Upper lobe of right lung (tissue), 1 donor: ENCODE measurements around the gene PCSK5. TPM values are rescaled to one million over a fixed set of nuclear protein-coding genes. Genes with fewer than 3 reads are reported as not detected.

ENCODE experiments used
- ATAC-seq: fragments of 200-7000 bp; cut with Tn5 transposase; one replicate; pipeline ENCODE4 v1.9.1; 2020; ENCODE audit warnings: mild to moderate bottlenecking, moderate library complexity
- DNase-seq: peaks from one replicate; pipeline ENCODE4 v3.0.0-alpha.2; 2020
- H3K27ac ChIP-seq: fragments of 200-600 bp; one replicate; pipeline ENCODE4 v1.8.0; 2022
- H3K27me3 ChIP-seq: fragments of 200-600 bp; one replicate; pipeline ENCODE4 v1.8.0; 2022; ENCODE audit warnings: mild to moderate bottlenecking
- H3K36me3 ChIP-seq: fragments of 200-600 bp; one replicate; pipeline ENCODE4 v1.8.0; 2022
- H3K4me1 ChIP-seq: fragments of 200-600 bp; one replicate; pipeline ENCODE4 v1.8.0; 2022
- H3K4me3 ChIP-seq: fragments of 200-600 bp; one replicate; pipeline ENCODE4 v1.8.0; 2022; ENCODE audit warnings: mild to moderate bottlenecking
- H3K9me3 ChIP-seq: fragments of 200-600 bp; one replicate; pipeline ENCODE4 v1.8.0; 2022
- CTCF ChIP-seq: fragments of 200-600 bp; IDR thresholded peaks from one replicate; pipeline ENCODE4 v1.8.0; 2022; ENCODE audit warnings: antibody characterized with exemption
- intact Hi-C: fragments of 100-400 bp; cut with DNase I; formaldehyde crosslinking; loops from one replicate; pipeline ENCODE4 v1.11.0; 2022
- total RNA-seq: library from RNA; stranded (reverse); fragmentation: NEBNext Ultra II Directional; extraction: Animal tissue kit (Norgen Biotek cat#: 25700); gene quantifications from one replicate; pipeline ENCODE4 v1.2.1, GENCODE V29; 2021
- donor health status: DM: no; HTN: yes; CAD: no; lungs with severe emphysema.

The PCSK5 gene
- total RNA-seq, 1 donor from 2014 or later = 18.1 TPM

- no peaks in the 10 kb centered on the region for H3K27me3 ChIP-seq
- H3K27ac ChIP-seq = no peak overlapping the region
Measured at GRCh38 chr9:76200315-76200714, 309.8 kb downstream of the PCSK5 start.

GRCh38 chr9:76200745-76201144 lies 310.3 kb downstream of the PCSK5 start:
- no peak for DNase-seq
- Histone ChIP-seq H3K9me3 (no peaks in the 10 kb centered on the region), H3K4me1 (peaks cover 11% of the 10 kb centered on the region), H3K27ac (no peak overlapping the region), H3K27me3 (no peaks in the 10 kb centered on the region), H3K36me3 (no peaks in the 10 kb centered on the region), H3K4me3 (no peak overlapping the region)
- ATAC-seq = no peak
- intact Hi-C loops = no loop called here
- TF ChIP-seq CTCF = no peak

More at GRCh38 chr9:76200315-76200714, 309.8 kb downstream of the PCSK5 start:
- no peak for DNase-seq
- Histone ChIP-seq H3K9me3 (no peaks in the 10 kb centered on the region), H3K36me3 (no peaks in the 10 kb centered on the region), H3K4me1 (peaks cover 11% of the 10 kb centered on the region), H3K4me3 (no peak overlapping the region)
- TF ChIP-seq CTCF = no peak
- ATAC-seq = no peak
- intact Hi-C loops = no loop called here

- H3K4me1 ChIP-seq = peaks cover 11% of the 10 kb centered on the region
- intact Hi-C loops = no loop called here
- no peaks in the 10 kb centered on the region for H3K36me3 ChIP-seq
- no peak for TF ChIP-seq CTCF
- H3K9me3 ChIP-seq = no peaks in the 10 kb centered on the region
- ATAC-seq (peak; percentile 75), DNase-seq (peak; percentile 76)
- no peak overlapping the region for H3K27ac ChIP-seq
- no peaks in the 10 kb centered on the region for H3K27me3 ChIP-seq
- H3K4me3 ChIP-seq = no peak overlapping the region
Measured at GRCh38 chr9:76203373-76203772, 312.9 kb downstream of the PCSK5 start.

GRCh38 chr9:76206821-76207220 lies 316.3 kb downstream of the PCSK5 start:
- TF ChIP-seq CTCF = no peak
- ATAC-seq (no peak), DNase-seq (no peak)
- intact Hi-C loops = no loop called here
- Histone ChIP-seq H3K4me3 (no peak overlapping the region), H3K4me1 (peaks cover 4% of the 10 kb centered on the region), H3K9me3 (no peaks in the 10 kb centered on the region), H3K27ac (no peak overlapping the region), H3K27me3 (no peaks in the 10 kb centered on the region), H3K36me3 (no peaks in the 10 kb centered on the region)

- intact Hi-C loops = no loop called here
- ATAC-seq = no peak
- no peak for TF ChIP-seq CTCF
Measured at GRCh38 chr9:76213751-76214150, 323.3 kb downstream of the PCSK5 start.

GRCh38 chr9:76215066-76215465 lies 324.6 kb downstream of the PCSK5 start:
- H3K27ac ChIP-seq = no peak overlapping the region
- H3K9me3 ChIP-seq = no peaks in the 10 kb centered on the region
- intact Hi-C loops = no loop called here
- DNase-seq = no peak
- no peaks in the 10 kb centered on the region for H3K36me3 ChIP-seq
- no peak overlapping the region for H3K4me3 ChIP-seq
- TF ChIP-seq CTCF = no peak
- H3K4me1 ChIP-seq = no peaks in the 10 kb centered on the region
- no peaks in the 10 kb centered on the region for H3K27me3 ChIP-seq
- no peak for ATAC-seq

More at GRCh38 chr9:76213751-76214150, 323.3 kb downstream of the PCSK5 start:
- H3K27me3 ChIP-seq = no peaks in the 10 kb centered on the region
- no peak for DNase-seq
- no peaks in the 10 kb centered on the region for H3K9me3 ChIP-seq
- H3K36me3 ChIP-seq = no peaks in the 10 kb centered on the region
- no peak overlapping the region for H3K27ac ChIP-seq
- no peak overlapping the region for H3K4me3 ChIP-seq
- no peaks in the 10 kb centered on the region for H3K4me1 ChIP-seq
